ENCODE data around the gene C1QL4.
"Not testable (repeated sequence)": the region's sequence is repeated elsewhere in the genome, so short reads cannot be mapped to it uniquely, and the experiment has no call there.

Gene C1QL4

GRCh38 chr12:49317118-49317517 lies 19.9 kb downstream of the C1QL4 start:
- H3K27me3 Mint-ChIP-seq; H3K4me1 Mint-ChIP-seq (ENCODE audit: low read depth); H3K9me3 Mint-ChIP-seq; DNase-seq; H3K27ac Mint-ChIP-seq; H3K36me3 Mint-ChIP-seq (ENCODE audit: low read depth); H3K4me3 Mint-ChIP-seq: not testable (repeated sequence)

GRCh38 chr12:49314811-49315210 lies 22.2 kb downstream of the C1QL4 start:
- DNase-seq = no peak
- Mint-ChIP-seq H3K9me3 (no peaks in the 10 kb centered on the region), H3K27me3 (peaks cover 15% of the 10 kb centered on the region), H3K4me3 (no peak overlapping the region), H3K4me1 (ENCODE audit: low read depth) (no peaks in the 10 kb centered on the region), H3K36me3 (ENCODE audit: low read depth) (no peaks in the 10 kb centered on the region), H3K27ac (no peak overlapping the region)

DNA sequence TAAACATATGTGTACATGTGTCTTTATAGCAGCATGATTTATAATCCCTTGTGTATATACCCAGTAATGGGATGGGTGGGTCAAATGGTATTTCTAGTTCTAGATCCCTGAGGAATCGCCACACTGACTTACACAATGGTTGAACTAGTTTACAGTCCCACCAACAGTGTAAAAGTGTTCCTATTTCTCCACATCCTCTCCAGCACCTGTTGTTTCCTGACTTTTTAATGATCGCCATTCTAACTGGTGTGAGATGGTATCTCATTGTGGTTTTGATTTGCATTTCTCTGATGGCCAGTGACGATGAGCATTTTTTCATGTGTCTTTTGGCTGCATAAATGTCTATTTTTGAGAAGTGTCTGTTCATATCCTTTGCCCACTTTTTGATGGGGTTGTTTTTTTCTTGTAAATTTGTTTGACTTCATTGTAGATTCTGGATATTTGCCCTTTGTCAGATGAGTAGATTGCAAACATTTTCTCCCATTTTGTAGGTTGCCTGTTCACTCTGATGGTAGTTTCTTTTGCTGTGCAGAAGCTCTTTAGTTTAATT lies 26.5 kb downstream of the C1QL4 start:
- H3K4me1 Mint-ChIP-seq (ENCODE audit: low read depth); H3K9me3 Mint-ChIP-seq; H3K36me3 Mint-ChIP-seq (ENCODE audit: low read depth); H3K4me3 Mint-ChIP-seq; DNase-seq; H3K27ac Mint-ChIP-seq: not testable (repeated sequence)
- H3K27me3 Mint-ChIP-seq = peaks cover 38% of the 10 kb centered on the region

DNA sequence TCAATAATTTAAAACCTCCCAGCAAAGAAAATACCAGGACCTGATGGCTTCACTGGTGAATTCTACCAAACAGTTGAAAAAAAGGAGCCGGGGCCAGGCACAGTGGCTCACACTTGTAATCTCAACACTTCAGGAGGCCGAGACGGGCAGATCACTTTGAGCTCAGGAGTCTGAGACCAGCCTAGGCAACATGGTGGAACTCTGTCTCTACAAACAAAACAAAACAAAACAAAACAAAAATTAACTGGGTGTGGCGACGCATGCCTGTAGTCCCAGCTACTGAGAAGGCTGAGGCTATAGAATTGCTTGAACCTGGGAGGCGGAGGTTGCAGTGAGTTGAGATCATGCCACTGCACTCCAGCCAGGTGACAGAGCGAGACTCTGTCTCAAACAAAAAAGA lies 27.6 kb downstream of the C1QL4 start:
- no peaks in the 10 kb centered on the region for H3K9me3 Mint-ChIP-seq
- H3K27ac Mint-ChIP-seq = no peak overlapping the region
- DNase-seq = no peak
- no peaks in the 10 kb centered on the region for H3K4me1 Mint-ChIP-seq (ENCODE audit: low read depth)
- peaks cover 40% of the 10 kb centered on the region for H3K27me3 Mint-ChIP-seq
- no peak overlapping the region for H3K4me3 Mint-ChIP-seq
- H3K36me3 Mint-ChIP-seq (ENCODE audit: low read depth) = no peaks in the 10 kb centered on the region

- Mint-ChIP-seq H3K36me3 (ENCODE audit: low read depth) (no peaks in the 10 kb centered on the region), H3K27me3 (peaks cover 47% of the 10 kb centered on the region), H3K4me3 (no peak overlapping the region), H3K4me1 (ENCODE audit: low read depth) (peaks cover 5% of the 10 kb centered on the region), H3K9me3 (no peaks in the 10 kb centered on the region), H3K27ac (no peak overlapping the region)
- no peak for DNase-seq
These were observed 31.1 kb downstream of the C1QL4 start for GRCh38 chr12:49305762-49306510.

GRCh38 chr12:49304161-49304560 lies 32.8 kb downstream of the C1QL4 start:
- no peak overlapping the region for H3K4me3 Mint-ChIP-seq

GRCh38 chr12:49301760-49302159 lies 35.2 kb downstream of the C1QL4 start:
- peaks cover 53% of the 10 kb centered on the region for H3K27me3 Mint-ChIP-seq
- H3K4me3 Mint-ChIP-seq = no peak overlapping the region
- H3K36me3 Mint-ChIP-seq (ENCODE audit: low read depth) = no peaks in the 10 kb centered on the region
- H3K9me3 Mint-ChIP-seq = no peaks in the 10 kb centered on the region
- DNase-seq = no peak
- H3K27ac Mint-ChIP-seq = no peak overlapping the region
- H3K4me1 Mint-ChIP-seq (ENCODE audit: low read depth) = peaks cover 16% of the 10 kb centered on the region

More at GRCh38 chr12:49304161-49304560, 32.8 kb downstream of the C1QL4 start:
- Mint-ChIP-seq H3K27me3 (peaks cover 44% of the 10 kb centered on the region), H3K36me3 (ENCODE audit: low read depth) (no peaks in the 10 kb centered on the region), H3K27ac (no peak overlapping the region), H3K4me1 (ENCODE audit: low read depth) (peaks cover 5% of the 10 kb centered on the region), H3K9me3 (no peaks in the 10 kb centered on the region)
- DNase-seq = no peak

DNA sequence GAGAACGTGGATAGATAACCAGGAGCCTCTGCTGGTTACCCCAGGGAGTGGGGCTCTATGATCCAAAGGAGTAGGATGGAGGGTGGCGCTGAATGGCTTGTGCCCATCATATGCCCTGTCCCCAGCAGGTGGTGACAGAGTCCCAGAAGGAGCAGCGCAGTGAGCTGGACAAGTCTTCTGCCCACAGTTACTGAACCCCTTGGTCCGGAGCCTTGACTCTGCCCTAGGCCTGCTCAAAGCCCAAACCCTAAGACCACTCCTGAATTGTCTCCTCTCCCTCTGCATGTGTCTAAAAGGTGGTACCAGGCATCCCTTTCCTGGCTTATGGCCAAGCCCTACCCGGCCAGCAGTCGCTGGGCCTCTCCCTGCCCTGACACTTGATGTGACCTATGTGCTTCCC lies 38.8 kb downstream of the C1QL4 start:
- H3K36me3 Mint-ChIP-seq (ENCODE audit: low read depth) = no peaks in the 10 kb centered on the region
- DNase-seq = no peak
- H3K9me3 Mint-ChIP-seq = no peaks in the 10 kb centered on the region
- peaks cover 77% of the 10 kb centered on the region for H3K27me3 Mint-ChIP-seq
- H3K4me3 Mint-ChIP-seq = no peak overlapping the region
- no peak overlapping the region for H3K27ac Mint-ChIP-seq
- peaks cover 22% of the 10 kb centered on the region for H3K4me1 Mint-ChIP-seq (ENCODE audit: low read depth)

GRCh38 chr12:49297695-49298060 lies 39.3 kb downstream of the C1QL4 start:
- Mint-ChIP-seq H3K4me3 (peak overlapping the region; percentile 42), H3K27me3 (peaks cover 72% of the 10 kb centered on the region), H3K36me3 (ENCODE audit: low read depth) (no peaks in the 10 kb centered on the region), H3K4me1 (ENCODE audit: low read depth) (peaks cover 22% of the 10 kb centered on the region), H3K9me3 (no peaks in the 10 kb centered on the region), H3K27ac (no peak overlapping the region)
- DNase-seq = no peak

GRCh38 chr12:49296836-49297694 lies 39.9 kb downstream of the C1QL4 start:
- peaks cover 69% of the 10 kb centered on the region for H3K27me3 Mint-ChIP-seq
- H3K27ac Mint-ChIP-seq = no peak overlapping the region
- H3K4me3 Mint-ChIP-seq = peak overlapping the region; percentile 47
- H3K36me3 Mint-ChIP-seq (ENCODE audit: low read depth) = no peaks in the 10 kb centered on the region
- H3K4me1 Mint-ChIP-seq (ENCODE audit: low read depth) = peaks cover 22% of the 10 kb centered on the region
- DNase-seq = peak; percentile 58
- H3K9me3 Mint-ChIP-seq = no peaks in the 10 kb centered on the region

DNA sequence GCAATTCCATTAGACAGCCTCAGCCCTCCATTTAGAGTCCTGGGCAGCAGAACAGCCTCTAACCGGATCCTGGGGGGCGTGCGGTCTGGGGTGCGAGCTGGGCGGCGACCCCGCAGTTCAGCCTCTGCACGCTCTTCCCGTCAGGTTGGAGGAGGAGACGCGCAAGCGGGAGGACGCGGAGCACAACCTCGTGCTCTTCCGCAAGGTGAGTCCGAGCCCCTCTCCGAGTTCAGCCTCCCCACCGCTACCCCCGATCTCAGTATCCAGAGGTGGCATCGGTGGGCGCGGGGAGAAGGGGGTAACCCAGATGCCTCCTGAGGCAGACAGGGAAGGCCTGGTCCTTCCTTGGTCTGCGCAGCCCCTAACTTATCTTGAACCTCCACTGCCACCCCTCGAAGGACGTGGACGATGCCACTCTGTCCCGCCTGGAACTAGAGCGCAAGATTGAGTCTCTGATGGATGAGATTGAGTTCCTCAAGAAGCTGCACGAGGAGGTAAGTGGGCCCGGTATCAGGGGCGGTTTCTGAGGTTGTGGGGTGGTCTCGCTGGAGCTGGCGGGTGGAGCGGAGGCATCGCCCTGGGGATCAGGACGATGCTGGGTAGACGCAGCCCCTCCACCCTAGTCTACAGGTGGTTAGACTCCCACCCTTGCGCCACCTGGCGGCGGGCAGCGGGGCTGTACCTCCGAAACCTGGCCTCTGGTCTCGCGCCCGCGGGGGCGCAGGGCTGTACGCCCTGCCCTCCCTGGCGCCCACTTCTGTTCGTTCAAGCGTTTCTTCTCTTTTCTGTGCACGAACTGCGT lies 40.8 kb downstream of the C1QL4 start:
- peak; percentile 78 for DNase-seq
- Mint-ChIP-seq H3K9me3 (no peaks in the 10 kb centered on the region), H3K4me1 (ENCODE audit: low read depth) (peaks cover 17% of the 10 kb centered on the region), H3K4me3 (peak overlapping the region; percentile 47), H3K27ac (no peak overlapping the region), H3K36me3 (ENCODE audit: low read depth) (no peaks in the 10 kb centered on the region), H3K27me3 (peaks cover 67% of the 10 kb centered on the region)

DNA sequence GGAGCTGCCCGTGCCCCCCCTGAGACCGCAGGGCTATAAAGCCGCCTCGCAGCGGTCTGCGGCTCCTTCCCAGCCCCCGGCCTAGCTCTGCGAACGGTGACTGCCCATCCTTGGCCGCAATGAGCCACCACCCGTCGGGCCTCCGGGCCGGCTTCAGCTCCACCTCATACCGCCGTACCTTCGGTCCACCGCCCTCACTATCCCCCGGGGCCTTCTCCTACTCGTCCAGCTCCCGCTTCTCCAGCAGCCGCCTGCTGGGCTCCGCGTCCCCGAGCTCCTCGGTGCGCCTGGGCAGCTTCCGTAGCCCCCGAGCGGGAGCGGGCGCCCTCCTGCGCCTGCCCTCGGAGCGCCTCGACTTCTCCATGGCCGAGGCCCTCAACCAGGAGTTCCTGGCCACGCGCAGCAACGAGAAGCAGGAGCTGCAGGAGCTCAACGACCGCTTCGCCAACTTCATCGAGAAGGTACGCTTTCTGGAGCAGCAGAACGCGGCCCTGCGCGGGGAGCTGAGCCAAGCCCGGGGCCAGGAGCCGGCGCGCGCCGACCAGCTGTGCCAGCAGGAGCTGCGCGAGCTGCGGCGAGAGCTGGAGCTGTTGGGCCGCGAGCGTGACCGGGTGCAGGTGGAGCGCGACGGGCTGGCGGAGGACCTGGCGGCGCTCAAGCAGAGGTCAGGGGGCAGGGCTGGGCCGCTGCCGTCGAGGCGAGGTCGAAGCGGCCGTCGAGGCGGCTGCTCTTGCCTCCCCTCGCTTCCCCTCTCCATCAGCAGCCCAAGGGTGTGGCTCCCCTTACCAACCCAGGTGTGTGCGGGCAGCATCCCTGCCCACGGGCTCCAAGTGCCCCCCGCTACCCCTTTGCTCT lies 41.7 kb downstream of the C1QL4 start, which contains the start of gene PRPH:
TSS of gene PRPH (plus strand) at position 66 of the 855 bp plus-strand sequence. CDS start at position 120, 54 bp downstream.
- H3K27me3 Mint-ChIP-seq = peaks cover 64% of the 10 kb centered on the region
- no peaks in the 10 kb centered on the region for H3K36me3 Mint-ChIP-seq (ENCODE audit: low read depth)
- no peaks in the 10 kb centered on the region for H3K9me3 Mint-ChIP-seq
- peak; percentile 49 for DNase-seq
- H3K27ac Mint-ChIP-seq = no peak within 1 kb of the TSS
- H3K4me1 Mint-ChIP-seq (ENCODE audit: low read depth) = peaks cover 17% of the 10 kb centered on the region
- no peak within 1 kb of the TSS for H3K4me3 Mint-ChIP-seq

DNA sequence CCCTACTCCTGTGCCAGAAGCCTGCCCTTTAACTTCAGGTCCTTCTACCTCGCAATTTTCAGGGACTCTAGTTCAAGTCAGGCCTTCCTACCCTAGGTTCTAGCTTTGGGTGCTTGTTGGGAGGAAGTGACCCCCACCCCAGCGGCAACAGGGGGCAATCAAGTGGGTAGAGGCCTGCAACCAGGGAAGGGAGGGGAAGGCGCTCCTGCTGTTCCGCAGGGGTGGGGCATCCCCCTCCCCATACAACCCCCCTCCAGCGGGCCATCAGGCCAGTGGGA lies 42.2 kb downstream of the C1QL4 start:
- H3K36me3 Mint-ChIP-seq (ENCODE audit: low read depth) = no peaks in the 10 kb centered on the region

More for the DNA sequence above, 42.2 kb downstream of the C1QL4 start:
- Mint-ChIP-seq H3K4me1 (ENCODE audit: low read depth) (peaks cover 17% of the 10 kb centered on the region), H3K9me3 (no peaks in the 10 kb centered on the region), H3K27ac (no peak overlapping the region), H3K4me3 (no peak overlapping the region), H3K27me3 (peaks cover 64% of the 10 kb centered on the region)
- DNase-seq = no peak

Measured in activated T-cell treated with anti-CD3 and anti-CD28 coated beads, Interleukin-2, amount 50 U/mL, for 24 hours (primary cell).